GM21381 (cell line): ENCODE data around the gene NT5DC1.

ENCODE experiments used
- ATAC-seq: cut with Tn5 transposase; IDR thresholded peaks from one replicate; pipeline ENCODE4 v1.9.1; 2021; ENCODE audit warnings: mild to moderate bottlenecking, moderate library complexity; ENCODE audit not compliant: unreplicated experiment

Gene NT5DC1

GRCh38 chr6:116133453-116133852 lies 32.8 kb downstream of the NT5DC1 start:
- no peak for ATAC-seq

GRCh38 chr6:116136373-116136772 lies 35.7 kb downstream of the NT5DC1 start:
- no peak for ATAC-seq

- peak; percentile 43 for ATAC-seq
These were observed 36.3 kb downstream of the NT5DC1 start for GRCh38 chr6:116136933-116137340.

GRCh38 chr6:116139917-116140316 lies 39.3 kb downstream of the NT5DC1 start:
- no peak for ATAC-seq

- no peak for ATAC-seq
These were observed 44.0 kb downstream of the NT5DC1 start for GRCh38 chr6:116144605-116145004.

- no peak for ATAC-seq
These were observed 45.4 kb downstream of the NT5DC1 start for GRCh38 chr6:116145803-116146675.

GRCh38 chr6:116152620-116153019 lies 52.0 kb downstream of the NT5DC1 start:
- no peak for ATAC-seq

- ATAC-seq, result no peak
These were observed 54.2 kb downstream of the NT5DC1 start for GRCh38 chr6:116154887-116155286.

- ATAC-seq, result no peak
These were observed 56.0 kb downstream of the NT5DC1 start for GRCh38 chr6:116156405-116157326.

- ATAC-seq, result no peak
These were observed 56.7 kb downstream of the NT5DC1 start for GRCh38 chr6:116157391-116157790.

GRCh38 chr6:116158641-116159040 lies 58.0 kb downstream of the NT5DC1 start:
- no peak for ATAC-seq

- no peak for ATAC-seq
These were observed 59.3 kb downstream of the NT5DC1 start for GRCh38 chr6:116159782-116160524.

GRCh38 chr6:116165596-116165995 lies 64.9 kb downstream of the NT5DC1 start:
- ATAC-seq, result no peak

- no peak for ATAC-seq
These were observed 65.7 kb downstream of the NT5DC1 start for GRCh38 chr6:116166369-116166768.

- no peak for ATAC-seq
These were observed 67.5 kb downstream of the NT5DC1 start for GRCh38 chr6:116168148-116168547.

GRCh38 chr6:116169880-116170279 lies 69.2 kb downstream of the NT5DC1 start:
- no peak for ATAC-seq

- no peak for ATAC-seq
These were observed 69.9 kb downstream of the NT5DC1 start for GRCh38 chr6:116170358-116171057.

- no peak for ATAC-seq
These were observed 73.3 kb downstream of the NT5DC1 start for GRCh38 chr6:116173928-116174327.

- ATAC-seq, result no peak
These were observed 74.7 kb downstream of the NT5DC1 start for GRCh38 chr6:116175344-116175743.

GRCh38 chr6:116176596-116176995 lies 75.9 kb downstream of the NT5DC1 start:
- ATAC-seq, result no peak
